KBM-7 (cell line): Measurements from ENCODE around the gene ST8SIA2.

Source experiments
- DNase-seq: peaks from one replicate; pipeline ENCODE4 v3.0.0-alpha.2; 2015
- in situ Hi-C: fragments of 300-500 bp; cut with MboI; formaldehyde crosslinking; loops from 2 replicates; pipeline ENCODE4 v1.14.3; 2020; ENCODE audit warnings: low sequenced_read_pairs, low pct_unique_long_range_greater_than_20kb, mixed read lengths

Gene ST8SIA2

DNA sequence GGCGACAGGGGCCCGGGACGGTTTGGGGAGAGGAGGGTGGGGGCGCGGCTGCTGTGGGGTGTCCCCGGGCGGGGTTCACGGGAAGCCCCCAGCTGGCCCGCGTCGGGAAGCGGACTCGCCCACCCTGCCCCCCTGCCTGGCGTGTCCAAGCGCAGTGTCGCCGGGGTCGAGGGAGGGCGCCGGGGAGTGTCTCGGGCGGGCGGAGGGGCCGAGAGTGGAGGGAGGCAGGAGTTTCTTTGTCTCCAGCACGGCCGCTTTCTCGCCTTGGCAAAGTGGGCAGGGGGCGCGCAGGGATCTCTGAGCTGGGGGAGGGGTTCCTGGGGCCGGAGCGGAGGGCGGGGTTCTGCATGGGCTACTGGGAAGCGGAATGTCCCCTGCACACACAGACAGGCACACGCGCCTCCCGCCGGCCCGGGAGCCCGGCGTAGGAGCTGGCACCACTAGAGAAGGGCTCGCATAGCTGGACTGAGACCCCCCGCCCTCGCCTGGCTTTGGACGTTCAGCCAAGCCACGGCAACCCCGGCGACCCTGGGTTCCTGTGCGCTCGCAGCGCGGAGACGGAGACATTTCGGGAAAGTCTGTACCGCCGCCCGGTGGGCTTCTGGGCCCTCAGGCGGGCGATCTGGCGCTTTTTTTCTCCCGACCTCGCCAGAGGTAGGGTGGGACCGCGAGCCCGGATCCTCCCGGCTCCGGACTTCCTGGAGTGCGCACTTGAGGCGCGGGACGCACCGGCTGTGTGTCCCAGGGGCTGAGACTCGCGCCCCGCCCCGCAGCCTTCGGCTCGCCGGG is 822 bp downstream of the ST8SIA2 start:
- in situ Hi-C loops: no loop called here
- DNase-seq: no peak

DNA sequence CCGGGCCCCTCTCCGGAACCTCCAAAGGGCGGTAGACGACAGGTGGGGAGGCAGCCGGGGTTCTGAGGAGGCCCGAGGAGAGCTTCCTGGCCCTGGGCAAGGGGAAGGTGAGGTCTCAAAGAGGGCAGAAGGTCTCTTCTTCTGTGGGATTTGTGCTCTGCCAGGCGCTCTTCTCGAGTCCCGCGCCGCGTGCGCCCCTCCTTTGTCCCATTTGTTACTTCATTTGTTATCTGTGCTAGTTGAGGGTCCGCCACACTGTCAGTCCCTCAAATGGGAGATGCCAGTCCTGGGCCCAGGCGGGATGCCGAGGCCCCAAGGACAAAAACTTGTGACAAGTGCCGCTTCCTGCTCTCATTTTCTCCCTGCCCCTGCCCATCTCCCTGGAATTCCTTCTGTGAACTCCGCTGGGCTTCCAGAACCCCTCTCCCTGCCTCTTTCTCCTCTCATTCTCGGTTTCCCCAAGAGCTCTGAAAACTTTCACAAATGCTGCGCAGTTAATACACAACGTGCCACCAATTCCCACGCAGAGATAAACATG is 1.5 kb downstream of the ST8SIA2 start:
- in situ Hi-C loops: no loop called here
- no peak for DNase-seq

DNA sequence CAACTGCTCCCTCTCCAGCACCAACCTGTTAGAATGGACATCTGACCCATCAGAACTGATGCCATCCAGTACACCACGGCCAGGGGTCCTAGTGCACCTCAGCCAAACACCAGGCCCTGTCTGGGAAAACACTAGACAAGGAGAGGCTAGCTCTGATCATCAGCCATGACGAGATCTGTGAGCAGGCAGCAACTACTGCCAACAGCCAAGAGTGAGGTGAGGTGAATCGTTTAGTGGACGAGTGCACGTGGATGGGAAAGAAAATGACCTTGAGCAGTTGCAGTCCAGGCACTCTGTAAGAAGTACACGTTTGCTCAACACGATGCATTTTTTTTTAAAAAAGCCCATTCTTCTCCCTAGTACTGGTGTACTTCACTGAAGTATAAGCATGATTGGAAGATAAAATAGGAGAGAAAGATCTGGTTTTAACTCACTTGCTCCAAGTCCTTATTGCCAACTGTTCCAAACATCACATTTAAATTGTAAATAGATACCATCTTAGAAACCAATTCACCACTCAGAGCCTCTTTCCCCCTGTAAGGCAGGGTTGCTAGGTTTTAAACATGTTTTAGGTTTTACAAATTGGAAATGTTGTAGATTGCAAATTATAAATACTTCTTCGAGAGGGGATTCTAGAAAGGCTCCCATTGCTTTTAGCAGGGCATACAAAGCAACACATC is 5.7 kb downstream of the ST8SIA2 start:
- in situ Hi-C loops: no loop called here
- no peak for DNase-seq

DNA sequence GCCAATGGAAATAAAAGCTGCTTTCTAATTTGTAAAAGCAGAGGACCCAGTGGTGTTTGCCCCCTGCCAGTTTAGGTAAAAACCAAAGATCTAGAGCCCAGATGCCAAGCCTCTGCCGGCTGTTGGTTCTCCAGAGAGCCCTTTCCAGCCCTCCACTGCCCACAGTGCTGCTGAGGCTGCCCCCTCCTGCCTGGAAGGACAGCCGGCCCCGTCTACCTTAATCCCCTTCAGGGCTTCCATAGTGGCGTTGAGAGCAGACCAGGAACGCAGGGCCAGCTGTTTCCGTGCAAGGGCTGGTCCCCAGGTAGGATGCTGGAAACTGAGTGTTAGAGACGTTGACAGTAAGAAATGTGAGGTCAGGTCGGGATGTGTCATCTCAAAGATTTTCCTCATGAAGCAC is 6.9 kb downstream of the ST8SIA2 start:
- in situ Hi-C loops: no loop called here
- no peak for DNase-seq

DNA sequence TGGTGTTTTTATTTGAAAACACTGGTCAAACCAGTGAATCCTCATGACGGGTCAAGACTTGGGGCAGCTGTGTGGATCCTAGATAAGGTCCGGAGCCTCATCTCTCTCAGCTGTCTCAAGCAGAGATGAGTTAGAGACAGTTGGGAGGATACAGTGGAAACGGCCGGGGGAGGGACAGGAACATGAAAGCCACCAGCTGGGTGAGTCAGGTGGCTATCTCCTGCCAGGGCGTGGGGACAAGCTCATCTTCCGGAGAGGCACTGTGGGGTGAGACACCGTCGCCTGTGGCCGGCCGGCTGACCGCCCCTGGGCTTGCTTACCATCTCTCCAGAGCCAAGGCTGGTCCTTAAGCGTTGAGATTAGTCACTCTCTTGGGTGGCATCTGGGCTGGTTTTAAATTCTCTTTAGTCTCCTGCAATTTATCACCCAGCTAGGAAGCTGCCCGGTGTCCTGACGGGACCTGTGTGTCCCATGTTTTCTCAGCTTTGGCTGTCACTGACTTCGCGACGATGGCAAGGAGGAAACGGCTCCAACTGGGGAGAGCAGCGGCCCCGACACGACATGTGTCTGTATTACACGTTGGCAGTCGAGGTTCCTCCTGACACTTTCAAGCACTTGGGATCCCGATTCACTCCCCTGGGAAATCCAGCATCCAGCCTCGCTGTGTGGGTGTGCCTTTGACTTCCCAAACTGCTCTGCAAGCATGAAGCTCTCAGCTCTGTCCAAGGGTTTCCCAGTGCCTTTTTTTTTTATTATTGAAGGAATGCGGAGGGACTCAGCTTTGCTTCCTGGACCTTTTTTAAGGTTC is 7.5 kb downstream of the ST8SIA2 start:
- DNase-seq: no peak
- in situ Hi-C loops: no loop called here

DNA sequence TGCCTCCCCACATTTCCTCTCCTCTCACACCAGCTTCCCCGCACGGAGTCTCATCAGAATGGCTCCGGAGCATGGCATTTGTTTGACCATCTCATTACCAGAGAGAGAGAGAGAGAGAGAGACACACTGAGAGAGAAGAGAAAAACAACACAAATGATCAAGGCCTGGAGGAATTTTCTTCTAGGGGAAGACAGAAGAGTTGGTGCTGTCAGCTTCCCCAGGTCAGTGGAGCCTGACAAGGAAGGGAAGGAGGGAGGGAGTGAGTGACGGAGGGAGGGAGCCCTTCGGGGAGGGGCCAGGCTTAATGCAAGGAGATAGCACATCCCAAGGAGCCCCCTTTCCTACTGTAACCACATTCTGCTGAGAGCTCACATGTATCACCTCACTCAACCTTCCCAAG is 9.1 kb downstream of the ST8SIA2 start:
- DNase-seq: no peak
- in situ Hi-C loops: no loop called here

DNA sequence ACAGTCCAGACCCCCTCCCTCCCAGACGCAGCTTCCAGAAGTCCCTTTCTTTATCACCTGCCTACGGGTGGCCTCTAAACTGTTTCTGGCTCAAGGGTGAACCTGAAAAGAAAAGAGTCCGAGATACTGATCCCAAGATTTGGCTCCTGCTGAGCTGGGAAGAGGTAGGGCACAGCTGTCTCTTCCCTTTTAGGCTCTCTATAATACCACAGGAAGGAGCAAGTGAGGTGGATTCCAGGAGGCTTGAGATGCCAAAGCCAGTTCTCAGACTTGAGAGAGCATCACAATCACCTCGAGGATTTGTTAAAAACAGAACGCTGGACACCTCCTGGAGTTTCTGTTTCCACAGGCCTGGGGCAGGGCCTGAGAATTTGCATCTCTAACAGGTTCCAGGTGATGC is 12.3 kb downstream of the ST8SIA2 start:
- no peak for DNase-seq
- in situ Hi-C loops: no loop called here

DNA sequence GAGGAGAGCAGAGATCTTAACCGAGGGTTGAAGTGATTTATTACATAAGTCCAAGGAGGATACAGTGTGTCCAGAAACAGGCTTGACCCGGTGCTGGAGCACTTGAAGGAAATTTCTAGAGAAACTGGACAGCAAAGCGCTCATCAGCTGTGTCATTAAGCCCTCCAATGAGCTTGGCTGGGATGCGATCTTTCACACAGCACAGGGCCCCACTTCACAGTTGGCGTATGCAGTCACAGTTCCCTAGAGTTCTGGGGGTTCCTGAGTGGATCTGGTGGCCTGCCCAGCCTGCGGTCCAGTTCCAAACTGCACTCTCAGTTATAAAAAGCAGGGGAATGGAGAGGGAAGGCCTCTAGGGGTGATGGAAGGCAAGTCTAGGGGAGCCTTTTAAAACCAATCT is 13.6 kb downstream of the ST8SIA2 start:
- in situ Hi-C loops: no loop called here
- DNase-seq: no peak

DNA sequence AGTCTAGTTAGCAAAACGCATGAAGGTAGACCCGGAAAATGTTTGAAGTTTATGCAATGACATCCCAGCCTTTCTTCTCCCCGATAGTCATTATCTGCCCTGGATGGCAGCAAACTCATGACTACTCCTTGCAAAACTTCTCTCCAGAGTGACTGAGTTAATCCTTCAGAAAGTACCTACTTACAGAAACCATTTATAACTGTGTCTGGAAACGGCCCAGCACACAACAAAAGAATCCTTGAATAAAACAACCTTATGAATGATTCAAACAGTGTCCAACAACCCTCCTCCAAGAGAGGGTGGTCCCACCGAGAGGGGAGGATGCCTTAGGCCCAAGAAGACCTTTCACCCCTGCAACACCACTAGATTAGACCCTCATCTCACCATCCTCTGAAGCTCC is 14.2 kb downstream of the ST8SIA2 start:
- in situ Hi-C loops: no loop called here
- no peak for DNase-seq

DNA sequence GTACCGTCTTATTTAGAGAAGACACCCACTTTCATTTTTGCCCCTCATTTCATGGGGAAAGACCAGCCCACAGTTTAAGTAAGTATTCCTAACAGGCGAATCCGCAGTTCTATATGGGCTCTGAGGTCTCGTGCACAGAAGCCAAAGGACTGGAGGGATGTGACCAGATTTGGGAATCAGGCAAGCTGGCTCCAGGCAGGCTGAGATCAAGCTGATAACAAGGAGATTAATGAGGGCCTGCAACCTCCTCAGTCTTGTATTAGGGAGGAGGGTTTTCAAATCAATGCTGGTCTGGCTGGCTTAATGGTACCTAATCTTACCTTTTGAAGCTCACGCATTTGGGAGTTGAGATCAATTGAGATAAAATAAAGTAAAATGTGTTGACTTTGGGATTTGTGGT is 15.3 kb downstream of the ST8SIA2 start:
- in situ Hi-C loops: no loop called here
- DNase-seq: no peak

DNA sequence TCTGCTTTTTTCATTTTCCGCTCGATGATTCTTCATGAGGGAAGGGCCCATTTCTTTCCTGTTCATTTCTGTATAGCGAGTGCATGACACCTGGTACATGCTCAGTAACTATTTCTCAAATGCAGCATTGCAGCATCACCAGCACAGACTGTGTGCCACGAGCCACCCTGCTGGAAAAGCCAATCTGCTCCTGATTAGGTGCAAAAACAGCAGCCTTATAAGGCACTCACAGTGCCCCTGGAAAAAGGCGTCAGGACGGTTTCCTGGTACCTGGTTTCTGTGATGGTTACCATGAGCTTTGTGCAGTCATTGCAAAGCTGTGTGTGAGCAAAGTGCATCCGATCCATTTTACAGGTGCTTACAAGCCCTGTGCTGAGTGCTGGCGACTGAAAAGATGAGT is 15.8 kb downstream of the ST8SIA2 start:
- DNase-seq: no peak
- in situ Hi-C loops: no loop called here

DNA sequence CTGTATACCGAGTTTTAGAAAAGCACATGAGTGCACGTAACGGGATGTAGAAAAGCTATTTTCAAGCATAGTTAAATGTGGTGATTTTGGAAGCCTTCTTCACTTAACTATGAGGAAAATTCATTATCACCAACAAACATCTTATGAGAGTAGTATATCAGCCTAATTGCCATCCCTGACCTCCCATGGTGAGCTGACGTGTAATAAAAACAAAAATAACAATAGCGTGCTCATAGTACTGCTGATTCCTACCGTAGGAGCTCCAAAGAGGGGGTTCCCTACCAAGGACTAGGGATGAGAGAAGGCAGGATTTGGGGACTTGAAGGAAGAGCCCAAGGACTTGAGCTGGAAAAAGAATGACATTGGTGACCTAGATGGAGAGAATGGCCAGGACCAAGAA is 16.9 kb downstream of the ST8SIA2 start:
- DNase-seq: no peak
- in situ Hi-C loops: no loop called here

DNA sequence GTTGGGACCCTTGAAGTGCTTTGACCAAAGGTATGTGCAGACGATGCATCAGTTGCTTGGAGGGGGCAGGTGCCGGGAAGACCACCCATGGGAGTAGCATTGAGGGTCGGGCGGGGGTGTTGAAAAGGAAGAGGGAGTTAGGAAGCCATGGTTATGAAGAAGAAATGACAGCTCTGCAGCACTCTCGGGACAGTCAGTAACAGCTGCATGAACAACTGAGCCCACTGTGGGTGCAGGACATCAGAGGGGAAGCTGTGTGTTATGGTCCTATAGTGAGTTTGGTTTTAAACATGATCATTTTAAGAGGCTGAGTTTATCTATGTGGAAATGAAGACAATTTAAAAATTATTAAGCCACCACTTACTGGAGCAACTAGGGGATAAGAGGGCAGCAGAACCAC is 17.6 kb downstream of the ST8SIA2 start:
- in situ Hi-C loops: no loop called here
- no peak for DNase-seq

DNA sequence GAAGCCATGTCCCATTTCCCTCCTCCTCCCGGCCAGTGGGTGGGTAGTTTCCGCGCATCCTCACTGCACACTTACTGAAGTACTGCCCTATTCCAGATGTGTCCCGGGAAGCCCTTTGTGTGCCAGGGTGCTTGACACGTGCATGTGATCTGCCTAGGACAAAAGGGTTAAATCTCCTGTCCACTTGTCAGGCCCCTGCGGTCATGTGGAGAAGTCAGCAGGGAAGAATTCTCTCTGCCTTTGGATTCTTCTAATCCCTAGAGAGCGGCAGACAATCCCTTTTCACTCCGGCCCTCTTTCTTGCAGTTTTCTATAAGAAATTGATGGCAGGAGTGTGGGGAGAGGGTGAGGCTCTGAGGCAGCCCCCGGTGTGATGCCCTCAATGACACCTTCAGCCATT is 19.8 kb downstream of the ST8SIA2 start:
- in situ Hi-C loops: no loop called here
- DNase-seq: no peak

DNA sequence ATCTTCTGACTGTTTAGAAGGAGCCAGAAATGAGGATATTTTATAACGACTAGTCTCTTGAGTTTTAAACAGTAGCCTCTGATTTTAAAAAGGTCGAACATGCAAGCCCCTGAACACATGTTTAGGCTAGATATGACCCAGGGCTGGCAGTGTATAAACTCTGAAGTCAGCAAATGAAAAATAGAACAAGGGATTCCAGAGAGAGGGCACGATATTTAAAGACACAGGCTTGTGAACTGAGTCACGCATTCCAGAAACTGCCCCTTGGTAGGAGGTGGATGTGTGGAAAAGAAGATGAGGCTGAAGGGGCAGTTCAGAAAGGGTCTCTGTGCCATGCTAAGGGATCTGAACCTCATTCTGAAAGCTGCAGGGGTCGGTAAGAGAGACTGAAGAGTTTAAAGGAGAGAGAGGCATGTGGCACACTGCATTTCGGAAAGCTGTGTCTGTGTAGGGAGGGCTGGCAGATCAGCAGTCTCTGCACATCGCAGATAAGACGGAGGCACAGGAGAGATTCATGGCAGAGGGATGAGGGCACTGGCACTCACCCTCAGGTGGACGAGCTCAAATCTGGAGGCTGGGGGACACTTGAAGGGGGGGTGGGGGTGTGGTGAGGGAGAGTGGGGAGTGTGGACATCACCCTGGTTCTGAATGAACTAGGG is 22.1 kb downstream of the ST8SIA2 start:
- DNase-seq: no peak
- in situ Hi-C loops: no loop called here

DNA sequence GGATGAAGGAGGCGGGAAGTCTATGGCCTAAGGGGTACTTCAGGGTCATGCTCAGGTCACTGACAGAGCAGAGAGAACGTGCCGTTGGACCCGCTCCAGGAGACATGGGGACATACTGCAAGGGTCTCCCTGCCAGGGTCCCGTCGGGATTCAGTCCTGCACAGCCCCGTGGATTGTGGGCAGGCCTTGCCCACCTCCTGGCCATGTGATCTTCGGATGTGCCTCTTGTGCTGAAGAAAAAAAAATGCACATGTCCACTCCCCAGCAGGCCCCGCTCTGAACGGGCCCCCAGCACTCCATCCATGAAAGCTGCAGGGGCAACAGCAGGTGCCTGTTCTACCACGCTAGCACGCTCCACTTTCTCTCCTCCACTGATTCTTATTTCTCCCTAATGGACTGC is 22.9 kb downstream of the ST8SIA2 start:
- in situ Hi-C loops: no loop called here
- no peak for DNase-seq

DNA sequence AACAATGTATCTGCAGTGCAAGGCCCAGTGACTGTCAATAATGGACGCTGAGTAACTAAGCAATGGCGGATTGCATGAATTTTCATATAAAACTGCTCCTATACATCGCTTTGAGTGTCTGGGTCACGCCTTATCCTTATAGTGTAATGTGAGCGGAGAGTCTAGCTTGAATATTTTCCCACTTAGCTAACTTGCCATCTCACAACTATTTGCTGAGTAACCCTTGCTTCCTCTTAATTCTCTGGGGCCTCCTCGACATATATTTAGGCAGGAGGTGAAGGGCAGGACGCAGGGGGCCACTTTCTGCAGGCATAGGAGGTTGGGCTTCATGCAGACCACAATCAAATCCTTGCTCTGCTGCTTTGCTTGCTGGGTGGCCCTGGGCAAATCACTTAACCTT is 24.0 kb downstream of the ST8SIA2 start:
- in situ Hi-C loops: no loop called here
- DNase-seq: no peak

DNA sequence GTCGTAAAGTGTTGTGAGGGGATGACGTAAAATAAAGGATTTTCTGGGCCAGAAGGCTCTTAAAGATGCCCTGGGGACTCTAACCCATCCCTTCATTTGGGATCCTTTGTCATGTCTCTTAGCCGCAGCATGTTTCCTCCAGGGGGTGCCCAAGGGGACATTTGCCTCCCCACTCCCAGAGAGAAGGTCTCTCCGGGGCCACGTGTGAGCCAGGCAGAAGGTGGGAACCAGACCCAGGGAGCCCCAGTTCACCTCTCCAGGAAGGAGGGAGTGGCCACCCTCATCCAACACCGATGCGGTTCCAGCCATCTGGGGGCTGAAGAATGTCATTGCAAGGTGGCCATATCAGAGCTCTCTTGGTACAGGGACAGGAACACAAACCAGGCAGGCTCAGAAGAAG is 25.2 kb downstream of the ST8SIA2 start:
- in situ Hi-C loops: no loop called here
- no peak for DNase-seq

DNA sequence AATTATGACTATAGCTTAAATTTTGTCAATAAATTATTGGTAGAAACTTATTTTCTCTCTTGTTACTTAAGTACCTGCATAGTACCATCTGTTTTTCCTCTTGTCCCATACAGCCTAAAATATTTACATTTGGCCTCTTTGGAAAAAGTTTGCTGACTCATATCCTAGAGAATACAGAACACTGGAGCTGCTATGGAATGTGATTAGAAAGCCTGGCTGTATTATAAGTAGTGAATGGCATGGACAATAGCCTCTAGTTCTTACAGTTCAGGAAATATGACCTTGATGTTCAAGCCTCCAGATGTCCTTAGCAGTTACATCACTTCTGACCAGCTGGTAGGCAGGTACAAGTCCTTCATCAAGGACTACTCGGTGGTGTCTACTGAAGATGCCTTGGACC is 28.3 kb downstream of the ST8SIA2 start:
- DNase-seq: no peak
- in situ Hi-C loops: no loop called here
